ENCODE measurements around the gene IPPK.
"Not testable (repeated sequence)": the region's sequence is repeated elsewhere in the genome, so short reads cannot be mapped to it uniquely, and the experiment has no call there.

GRCh38 chr9:92595075-92595474 lies 74.9 kb downstream of the IPPK start:
- not testable (repeated sequence) for TF ChIP-seq POLR2A (IDR thresholded peaks at IDR 0.05; ENCODE audit: low read depth, low read length); POLR2AphosphoS5 (IDR thresholded peaks at IDR 0.05; ENCODE audit: low read depth, low read length); TAF1 (IDR thresholded peaks at IDR 0.05; ENCODE audit: borderline replicate concordance, low read depth, low read length)

Measured in GM12892 (cell line).